Smooth muscle cell (in vitro differentiated cells): ENCODE results near the gene CYP8B1. TPM values are rescaled to one million over a fixed set of nuclear protein-coding genes. Genes with fewer than 3 reads are reported as not detected.
A peak's percentile ranks its signal among the peaks of the same experiment; 100 is the strongest.

Experiments used
- DNase-seq: peaks from one replicate; lab custom pipeline; 2025; ENCODE audit not compliant: unreplicated experiment; lab: John Stamatoyannopoulos, UW
- H2AFZ ChIP-seq: fragments of 200-600 bp; sonication (generic); 2 replicates; pipeline ENCODE4 v1.6.0; 2016; ENCODE audit warnings: antibody characterized with exemption, low read depth, mild to moderate bottlenecking
- H3F3A ChIP-seq: fragments of 200-600 bp; sonication (generic); 2 replicates; pipeline ENCODE4 v1.6.0; 2017; ENCODE audit warnings: antibody characterized with exemption, low read depth
- H3K27ac ChIP-seq: fragments of 200-600 bp; sonication (generic); 2 replicates; pipeline ENCODE4 v1.5.1; 2016; ENCODE audit warnings: low read depth, mild to moderate bottlenecking
- H3K27me3 ChIP-seq: fragments of 200-600 bp; sonication (generic); 2 replicates; pipeline ENCODE4 v1.6.1; 2016; ENCODE audit warnings: low read depth, mild to moderate bottlenecking
- H3K36me3 ChIP-seq: fragments of 200-600 bp; sonication (generic); 2 replicates; pipeline ENCODE4 v1.5.1; 2016; ENCODE audit warnings: low read depth
- H3K4me1 ChIP-seq: fragments of 200-600 bp; sonication (generic); 2 replicates; pipeline ENCODE4 v1.5.1; 2016; ENCODE audit warnings: low read depth
- H3K4me2 ChIP-seq: fragments of 200-600 bp; sonication (generic); 2 replicates; pipeline ENCODE4 v1.6.0; 2016; ENCODE audit warnings: mild to moderate bottlenecking
- H3K4me3 ChIP-seq: fragments of 200-600 bp; sonication (generic); 2 replicates; pipeline ENCODE4 v1.5.1; 2016; ENCODE audit warnings: mild to moderate bottlenecking
- H3K79me2 ChIP-seq: fragments of 200-600 bp; sonication (generic); 2 replicates; pipeline ENCODE4 v1.6.0; 2016; ENCODE audit warnings: low read depth, mild to moderate bottlenecking
- H3K9ac ChIP-seq: fragments of 200-600 bp; sonication (generic); 2 replicates; pipeline ENCODE4 v1.6.0; 2016; ENCODE audit warnings: low read depth
- H3K9me3 ChIP-seq: fragments of 200-600 bp; sonication (generic); replicated peaks from 2 replicates; pipeline ENCODE4 v1.5.1; 2016; ENCODE audit warnings: low read depth
- H4K20me1 ChIP-seq: fragments of 200-600 bp; sonication (generic); 2 replicates; pipeline ENCODE4 v1.6.0; 2016; ENCODE audit warnings: low read depth
- CTCF ChIP-seq: fragments of 200-600 bp; sonication (generic); IDR thresholded peaks from 2 replicates; pipeline ENCODE4 v1.5.1; 2017; ENCODE audit warnings: borderline replicate concordance, mild to moderate bottlenecking, antibody characterized with exemption; ENCODE audit not compliant: insufficient read depth, poor library complexity, severe bottlenecking
- WGBS: methylation state at CpG from one replicate; pipeline ENCODE4 v1.1.7; 2016; ENCODE audit warnings: low lambda C conversion rate; 5-methylcytosine and 5-hydroxymethylcytosine counted together
- polyA plus RNA-seq: library from polyadenylated mRNA; unstranded; fragments of >200 nt; fragmentation: Nextera tagmentation; extraction: Ambion mirVana; gene quantifications from 2 replicates; pipeline ENCODE4 v1.2.1, GENCODE V29; 2016
- total RNA-seq: library from RNA; depleted of rRNA; stranded (reverse); fragments of >200 nt; gene quantifications from 2 replicates; pipeline ENCODE4 v1.2.3, GENCODE V29; 2014

The CYP8B1 gene
- total and polyA plus RNA-seq, 2 experiments from 2014 or later: not detected

- H3K9me3 ChIP-seq: no peaks in the 10 kb centered on the region
- no peaks in the 10 kb centered on the region for H3K79me2 ChIP-seq
- no peak overlapping the region for H3K27ac ChIP-seq
- H3K27me3 ChIP-seq: no peaks in the 10 kb centered on the region
- H4K20me1 ChIP-seq: no peaks in the 10 kb centered on the region
- 80% methylated on average over 9 of the region's 9 CpGs for WGBS
- H3K4me1 ChIP-seq: no peaks in the 10 kb centered on the region
- H3K36me3 ChIP-seq: no peaks in the 10 kb centered on the region
- H2AFZ ChIP-seq: no peak overlapping the region
- TF ChIP-seq CTCF: no peak
- no peak overlapping the region for H3K4me3 ChIP-seq
- H3K4me2 ChIP-seq: no peak overlapping the region
- H3F3A ChIP-seq: no peaks in the 10 kb centered on the region
- no peak for DNase-seq
- H3K9ac ChIP-seq: no peak overlapping the region
These were observed 2.3 kb downstream of the CYP8B1 start for GRCh38 chr3:42873221-42873982.

GRCh38 chr3:42872718-42873117, 3.0 kb downstream of the CYP8B1 start:
- no peak for TF ChIP-seq CTCF
- WGBS: 100% methylated on average over 1 of the region's 1 CpG
- DNase-seq: no peak

GRCh38 chr3:42871592-42872196, 4.0 kb downstream of the CYP8B1 start:
- WGBS: 59% methylated on average over 5 of the region's 5 CpGs
- peak overlapping the region; percentile 39 for H3K4me2 ChIP-seq
- H3K4me1 ChIP-seq: no peaks in the 10 kb centered on the region
- H4K20me1 ChIP-seq: no peaks in the 10 kb centered on the region
- no peak overlapping the region for H3K4me3 ChIP-seq
- H3K79me2 ChIP-seq: no peaks in the 10 kb centered on the region
- H3K9ac ChIP-seq: no peak overlapping the region
- H3K9me3 ChIP-seq: no peaks in the 10 kb centered on the region
- no peak for DNase-seq
- H3K27me3 ChIP-seq: no peaks in the 10 kb centered on the region
- H3K27ac ChIP-seq: no peak overlapping the region
- H3F3A ChIP-seq: no peaks in the 10 kb centered on the region
- no peak overlapping the region for H2AFZ ChIP-seq
- H3K36me3 ChIP-seq: no peaks in the 10 kb centered on the region
- TF ChIP-seq CTCF: no peak

More at GRCh38 chr3:42872718-42873117, 3.0 kb downstream of the CYP8B1 start:
- H3K4me3 ChIP-seq: no peak overlapping the region
- H3K4me2 ChIP-seq: no peak overlapping the region
- H3F3A ChIP-seq: no peaks in the 10 kb centered on the region
- no peaks in the 10 kb centered on the region for H4K20me1 ChIP-seq
- H2AFZ ChIP-seq: no peak overlapping the region
- H3K9me3 ChIP-seq: no peaks in the 10 kb centered on the region
- H3K9ac ChIP-seq: no peak overlapping the region
- no peaks in the 10 kb centered on the region for H3K4me1 ChIP-seq
- H3K36me3 ChIP-seq: no peaks in the 10 kb centered on the region
- H3K79me2 ChIP-seq: no peaks in the 10 kb centered on the region
- no peak overlapping the region for H3K27ac ChIP-seq
- H3K27me3 ChIP-seq: no peaks in the 10 kb centered on the region

DNA sequence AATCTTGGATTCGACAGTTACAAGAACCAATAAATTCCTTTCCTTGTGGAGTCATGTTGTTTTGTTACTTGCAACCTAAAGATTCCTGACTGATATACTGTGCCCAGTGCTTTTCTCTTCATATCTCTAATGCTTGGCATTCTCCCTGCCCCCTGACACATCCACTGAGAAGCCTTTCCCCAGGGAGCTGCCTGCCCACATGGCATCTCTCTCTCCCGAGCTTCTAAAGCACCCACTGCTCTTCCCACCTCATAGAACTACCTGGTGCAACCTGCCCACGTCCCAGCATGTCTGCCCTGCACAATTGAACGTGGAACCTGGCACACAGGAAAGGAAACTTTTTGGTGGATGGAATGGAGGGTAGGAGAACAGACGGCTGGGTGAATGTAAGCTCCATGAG, 6.8 kb downstream of the CYP8B1 start:
- Histone ChIP-seq H3K27me3 (no peaks in the 10 kb centered on the region), H4K20me1 (no peaks in the 10 kb centered on the region), H2AFZ (no peak overlapping the region), H3K4me3 (no peak overlapping the region), H3K9ac (no peak overlapping the region), H3K4me1 (no peaks in the 10 kb centered on the region), H3K36me3 (no peaks in the 10 kb centered on the region), H3F3A (no peaks in the 10 kb centered on the region), H3K4me2 (no peak overlapping the region), H3K27ac (no peak overlapping the region), H3K9me3 (no peaks in the 10 kb centered on the region), H3K79me2 (no peaks in the 10 kb centered on the region)
- DNase-seq: no peak
- TF ChIP-seq CTCF: no peak
- WGBS: 79% methylated on average over 5 of the region's 5 CpGs
